SU-DHL-6 (cell line): Measurements from ENCODE around the gene ZNF80.

ENCODE experiments used
- H2AFZ ChIP-seq: fragments of 200-600 bp; sonication (generic); 2 replicates; pipeline ENCODE4 v1.6.1; 2014; ENCODE audit warnings: low read depth, mild to moderate bottlenecking, moderate library complexity, mixed read lengths, antibody characterized with exemption, low read length; ENCODE audit not compliant: severe bottlenecking
- H3F3A ChIP-seq: fragments of 200-600 bp; shearing (Covaris generic); 2 replicates; pipeline ENCODE4 v1.6.0; 2016; ENCODE audit warnings: antibody characterized with exemption, mild to moderate bottlenecking; ENCODE audit not compliant: insufficient read depth
- H3K27ac ChIP-seq: fragments of 200-600 bp; sonication (generic); 2 replicates; pipeline ENCODE4 v1.5.1; 2016; ENCODE audit warnings: low read depth, mild to moderate bottlenecking, low read length, moderate library complexity, mixed read lengths
- H3K27me3 ChIP-seq: fragments of 200-600 bp; sonication (generic), shearing (Covaris generic); 2 replicates; pipeline ENCODE4 v1.6.0; 2014; ENCODE audit warnings: mild to moderate bottlenecking, low read length
- H3K36me3 ChIP-seq: fragments of 200-600 bp; sonication (generic); 2 replicates; pipeline ENCODE4 v1.6.1; 2014; ENCODE audit warnings: mild to moderate bottlenecking, low read length, mixed read lengths
- H3K4me2 ChIP-seq: fragments of 300-600, 200-600 bp; shearing (Covaris generic), sonication (generic); 2 replicates; pipeline ENCODE4 v1.6.0; 2014; ENCODE audit warnings: low read length, low read depth, mild to moderate bottlenecking; ENCODE audit not compliant: poor library complexity, severe bottlenecking
- H3K4me3 ChIP-seq: fragments of 200-600 bp; sonication (generic); 2 replicates; pipeline ENCODE4 v1.5.1; 2014; ENCODE audit warnings: antibody characterized with exemption, low read length, mild to moderate bottlenecking, mixed read lengths; ENCODE audit not compliant: insufficient read depth, poor library complexity, severe bottlenecking
- H3K79me2 ChIP-seq: fragments of 200-600 bp; sonication (generic); 2 replicates; pipeline ENCODE4 v1.6.1; 2014; ENCODE audit warnings: mild to moderate bottlenecking, low read length, moderate library complexity; ENCODE audit not compliant: insufficient read depth
- H3K9ac ChIP-seq: fragments of 200-600 bp; sonication (generic); 2 replicates; pipeline ENCODE4 v1.7.0; 2014; ENCODE audit warnings: mild to moderate bottlenecking, low read length
- H3K9me2 ChIP-seq: fragments of 200-600 bp; sonication (generic); replicated peaks from 2 replicates; pipeline ENCODE4 v1.6.1; 2014; ENCODE audit warnings: low read length; ENCODE audit not compliant: insufficient read depth
- H3K9me3 ChIP-seq: fragments of 200-600 bp; sonication (generic); 2 replicates; pipeline ENCODE4 v1.6.1; 2014; ENCODE audit warnings: low read length, mixed read lengths; ENCODE audit not compliant: insufficient read depth
- H4K20me1 ChIP-seq: fragments of 200-600 bp; sonication (generic); 2 replicates; pipeline ENCODE4 v1.6.1; 2014; ENCODE audit warnings: low read depth, mild to moderate bottlenecking, antibody characterized with exemption, low read length, moderate library complexity, mixed read lengths
- CTCF ChIP-seq: fragments of 200-600 bp; sonication (generic); IDR thresholded peaks from one replicate; pipeline ENCODE4 v1.5.1; 2017; ENCODE audit warnings: antibody characterized with exemption, mild to moderate bottlenecking, low read length, moderate library complexity; ENCODE audit not compliant: insufficient read depth, poor library complexity, severe bottlenecking
- EZH2phosphoT487 ChIP-seq: fragments of 200-600 bp; sonication (generic), shearing (Covaris generic); conservative IDR thresholded peaks from 2 replicates; pipeline ENCODE4 v1.6.1; 2018; ENCODE audit warnings: mild to moderate bottlenecking, antibody characterized with exemption, low read length, moderate library complexity, mixed read lengths

The ZNF80 gene

GRCh38 chr3:114221165-114221880 is 16.1 kb downstream of the ZNF80 start:
- Histone ChIP-seq H3K9me2 (no peaks in the 10 kb centered on the region), H2AFZ (no peak overlapping the region), H3K27ac (no peak overlapping the region), H3K79me2 (no peaks in the 10 kb centered on the region), H3K4me3 (no peak overlapping the region), H3K9me3 (peaks cover 18% of the 10 kb centered on the region; the same call in 1 of the 2 replicates), H3K27me3 (no peaks in the 10 kb centered on the region), H3K9ac (no peak overlapping the region), H3K4me2 (no peak overlapping the region), H3K36me3 (peaks cover 3% of the 10 kb centered on the region; the same call in 1 of the 2 replicates), H4K20me1 (no peaks in the 10 kb centered on the region), H3F3A (peaks cover 7% of the 10 kb centered on the region; the same call in 1 of the 2 replicates)
- TF ChIP-seq CTCF (no peak), EZH2phosphoT487 (no peak)

- Histone ChIP-seq H3K27ac (no peak overlapping the region), H3F3A (peaks cover 15% of the 10 kb centered on the region), H3K36me3 (peaks cover 3% of the 10 kb centered on the region; the same call in 1 of the 2 replicates), H2AFZ (no peak overlapping the region), H3K9me3 (peaks cover 8% of the 10 kb centered on the region; the same call in 1 of the 2 replicates), H3K27me3 (no peaks in the 10 kb centered on the region), H3K4me3 (no peak overlapping the region), H3K9ac (no peak overlapping the region), H3K9me2 (no peaks in the 10 kb centered on the region), H3K4me2 (no peak overlapping the region), H3K79me2 (no peaks in the 10 kb centered on the region), H4K20me1 (no peaks in the 10 kb centered on the region)
- TF ChIP-seq CTCF (no peak), EZH2phosphoT487 (no peak)
Measured at GRCh38 chr3:114219741-114220140, 17.6 kb downstream of the ZNF80 start.

- no peaks in the 10 kb centered on the region; the same call in 1 of the 2 replicates for H3K36me3 ChIP-seq
- no peaks in the 10 kb centered on the region for H3K79me2 ChIP-seq
- no peak overlapping the region for H3K4me3 ChIP-seq
- H3K9me2 ChIP-seq = no peaks in the 10 kb centered on the region
- H2AFZ ChIP-seq = no peak overlapping the region
- H3K4me2 ChIP-seq = no peak overlapping the region
- no peak overlapping the region for H3K27ac ChIP-seq
- H3K27me3 ChIP-seq = no peaks in the 10 kb centered on the region
- H4K20me1 ChIP-seq = no peaks in the 10 kb centered on the region
- no peaks in the 10 kb centered on the region for H3K9me3 ChIP-seq
- no peak overlapping the region for H3K9ac ChIP-seq
- TF ChIP-seq EZH2phosphoT487 (no peak), CTCF (no peak)
- H3F3A ChIP-seq = peaks cover 25% of the 10 kb centered on the region
Measured at GRCh38 chr3:114218578-114219185, 18.7 kb downstream of the ZNF80 start.
